SJSA1 (cell line): ENCODE measurements around the gene CCL25. TPM values are rescaled to one million over a fixed set of nuclear protein-coding genes. Genes with fewer than 3 reads are reported as not detected.

ENCODE experiments used
- DNase-seq, 2 experiments: peaks; one replicate each; pipeline ENCODE4 v3.0.0-alpha.2; 2015 to 2020; ENCODE audit warnings: low spot score in 2 of 2, low read depth in 1 of 2
- H3K27ac ChIP-seq: fragments of 250-450 bp; sonication (Bioruptor Pico); 2 replicates; pipeline ENCODE4 v1.5.1; 2020; ENCODE audit warnings: mild to moderate bottlenecking, moderate library complexity
- H3K27me3 ChIP-seq: fragments of 250-450 bp; sonication (Bioruptor Pico); replicated peaks from 2 replicates; pipeline ENCODE4 v1.5.1; 2020; ENCODE audit warnings: mild to moderate bottlenecking, moderate library complexity
- H3K36me3 ChIP-seq: fragments of 250-450 bp; sonication (Bioruptor Pico); 2 replicates; pipeline ENCODE4 v1.5.1; 2020; ENCODE audit warnings: mild to moderate bottlenecking
- H3K4me1 ChIP-seq: fragments of 250-450 bp; sonication (Bioruptor Pico); replicated peaks from 2 replicates; pipeline ENCODE4 v1.6.1; 2021; ENCODE audit warnings: mild to moderate bottlenecking
- H3K4me3 ChIP-seq: fragments of 250-450 bp; sonication (Bioruptor Pico); 2 replicates; pipeline ENCODE4 v1.5.1; 2020; ENCODE audit warnings: mild to moderate bottlenecking
- H3K9me3 ChIP-seq: fragments of 250-450 bp; sonication (Bioruptor Pico); replicated peaks from 2 replicates; pipeline ENCODE4 v1.5.1; 2020; ENCODE audit warnings: mild to moderate bottlenecking
- total RNA-seq: library from RNA; depleted of rRNA; stranded (reverse); fragments of >200 nt; shearing (Covaris generic); gene quantifications from 2 replicates; pipeline ENCODE4 v1.2.3, GENCODE V29; 2014

Gene CCL25
- total RNA-seq, 1 experiment from 2014 or later = not detected

DNA sequence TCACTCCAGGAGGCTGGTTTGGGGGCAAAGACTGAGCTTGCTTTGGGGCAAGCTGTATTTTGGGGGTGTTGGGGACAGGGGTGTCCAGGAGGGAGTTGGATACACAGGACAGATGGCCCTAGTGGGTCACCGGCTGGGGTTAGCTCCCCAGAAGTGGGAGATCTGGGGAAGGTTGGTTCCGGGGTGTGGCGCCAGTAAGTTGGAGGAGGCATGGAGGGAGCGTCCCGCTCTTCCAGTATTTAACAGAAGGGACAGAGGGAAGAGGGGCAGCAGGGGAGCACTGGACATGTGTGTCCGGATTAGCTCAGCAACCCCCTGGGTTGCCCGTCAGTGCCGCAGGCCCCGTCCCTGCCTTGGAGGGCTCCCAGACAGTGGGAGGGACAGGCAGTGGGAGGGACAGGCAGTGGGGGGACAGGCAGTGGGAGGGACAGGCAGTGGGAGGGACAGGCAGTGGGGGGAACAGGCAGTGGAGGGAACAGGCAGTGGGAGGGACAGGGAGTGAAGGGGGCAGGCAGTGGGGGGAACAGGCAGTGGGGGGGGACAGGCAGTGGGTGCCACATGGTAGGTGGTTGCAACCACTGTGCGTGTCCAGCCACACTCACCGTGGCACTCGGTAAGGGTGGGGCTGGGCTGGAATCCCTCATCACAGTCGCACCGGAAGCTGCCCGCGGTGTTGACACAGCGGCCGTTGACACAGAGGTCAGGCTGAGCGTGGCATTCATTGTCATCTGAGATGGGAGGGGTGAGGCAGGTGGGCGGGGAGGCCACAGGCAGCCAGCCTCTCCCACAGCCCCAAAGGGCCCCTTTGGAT is 33.2 kb downstream of the CCL25 start:
- Histone ChIP-seq H3K4me1 (no peaks in the 10 kb centered on the region), H3K36me3 (no peaks in the 10 kb centered on the region), H3K9me3 (no peaks in the 10 kb centered on the region; the same call in 1 of the 2 replicates), H3K4me3 (no peak overlapping the region), H3K27me3 (no peaks in the 10 kb centered on the region), H3K27ac (no peak overlapping the region)
- no peak for DNase-seq

GRCh38 chr19:8086849-8087248 is 34.3 kb downstream of the CCL25 start:
- H3K4me1 ChIP-seq = no peaks in the 10 kb centered on the region
- no peak overlapping the region for H3K27ac ChIP-seq
- H3K27me3 ChIP-seq = no peaks in the 10 kb centered on the region
- no peak for DNase-seq
- no peak overlapping the region for H3K4me3 ChIP-seq
- no peaks in the 10 kb centered on the region; the same call in 1 of the 2 replicates for H3K9me3 ChIP-seq
- H3K36me3 ChIP-seq = no peaks in the 10 kb centered on the region

DNA sequence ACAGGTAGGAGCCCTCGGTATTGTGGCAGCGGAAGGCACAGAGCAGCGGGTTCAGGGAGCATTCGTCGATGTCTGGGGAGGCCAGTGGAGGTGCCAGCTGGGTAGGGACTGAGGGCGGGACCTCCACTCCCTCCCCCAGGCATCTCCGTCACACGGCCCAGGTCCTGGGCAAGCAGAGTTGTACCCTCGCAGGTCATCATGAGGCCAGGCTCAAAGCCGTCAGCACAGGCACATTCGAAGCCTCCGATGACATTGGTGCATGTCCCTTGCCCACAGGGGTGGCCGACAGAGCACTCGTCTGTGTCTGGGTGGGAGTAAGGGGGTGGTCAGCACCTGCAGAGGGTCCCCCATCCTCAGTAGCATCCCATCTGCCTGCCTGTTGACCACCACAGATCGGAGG is 35.3 kb downstream of the CCL25 start:
- Histone ChIP-seq H3K27ac (no peak overlapping the region), H3K9me3 (no peaks in the 10 kb centered on the region; the same call in 1 of the 2 replicates), H3K4me1 (no peaks in the 10 kb centered on the region), H3K36me3 (no peaks in the 10 kb centered on the region), H3K4me3 (no peak overlapping the region), H3K27me3 (no peaks in the 10 kb centered on the region)
- no peak for DNase-seq

DNA sequence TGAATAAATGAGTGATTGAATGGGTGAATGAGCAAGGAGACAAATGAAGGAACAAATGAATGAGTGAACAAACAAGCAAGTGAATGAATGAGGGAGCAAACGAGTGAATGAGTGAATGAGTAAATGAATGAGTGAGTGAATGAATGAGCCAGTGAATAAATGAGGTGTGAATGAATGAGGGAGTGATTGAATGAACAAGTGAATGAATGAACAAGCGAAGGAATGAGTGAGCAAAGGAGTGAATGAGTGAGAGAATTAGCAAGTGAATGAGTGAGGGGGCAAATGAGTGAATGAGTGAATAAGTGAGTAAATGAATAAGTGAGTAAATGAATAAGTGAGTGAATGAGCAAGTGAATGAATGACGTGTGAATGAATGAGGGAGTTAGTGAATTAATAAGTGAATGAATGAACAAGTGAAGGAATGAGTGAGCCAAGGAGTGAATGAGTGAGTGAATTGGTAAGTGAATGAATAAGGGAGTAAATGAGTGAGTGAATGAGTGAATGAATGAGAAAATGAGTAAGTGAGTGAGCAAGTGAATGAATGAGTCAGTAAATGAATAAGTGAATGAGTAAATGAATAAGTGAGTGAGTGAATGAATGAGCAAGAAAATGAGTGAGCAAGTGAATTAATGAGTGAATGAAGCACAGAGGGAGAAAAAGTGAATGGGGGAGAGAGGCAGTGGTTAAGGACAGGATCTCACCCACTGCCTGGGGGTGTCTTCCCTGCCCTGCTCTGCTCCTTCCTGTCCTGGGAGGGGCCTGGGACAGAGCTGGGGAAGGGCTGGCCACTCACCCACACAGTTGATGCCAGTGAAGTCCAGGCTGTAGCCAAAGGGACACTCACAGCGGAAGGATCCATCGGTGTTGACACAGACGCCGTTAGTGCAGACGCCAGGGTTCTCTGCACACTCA is 36.4 kb downstream of the CCL25 start:
- Histone ChIP-seq H3K27me3 (no peaks in the 10 kb centered on the region), H3K27ac (no peak overlapping the region), H3K9me3 (peaks cover 4% of the 10 kb centered on the region; the same call in 1 of the 2 replicates), H3K36me3 (no peaks in the 10 kb centered on the region), H3K4me3 (no peak overlapping the region), H3K4me1 (no peaks in the 10 kb centered on the region)
- no peak for DNase-seq

DNA sequence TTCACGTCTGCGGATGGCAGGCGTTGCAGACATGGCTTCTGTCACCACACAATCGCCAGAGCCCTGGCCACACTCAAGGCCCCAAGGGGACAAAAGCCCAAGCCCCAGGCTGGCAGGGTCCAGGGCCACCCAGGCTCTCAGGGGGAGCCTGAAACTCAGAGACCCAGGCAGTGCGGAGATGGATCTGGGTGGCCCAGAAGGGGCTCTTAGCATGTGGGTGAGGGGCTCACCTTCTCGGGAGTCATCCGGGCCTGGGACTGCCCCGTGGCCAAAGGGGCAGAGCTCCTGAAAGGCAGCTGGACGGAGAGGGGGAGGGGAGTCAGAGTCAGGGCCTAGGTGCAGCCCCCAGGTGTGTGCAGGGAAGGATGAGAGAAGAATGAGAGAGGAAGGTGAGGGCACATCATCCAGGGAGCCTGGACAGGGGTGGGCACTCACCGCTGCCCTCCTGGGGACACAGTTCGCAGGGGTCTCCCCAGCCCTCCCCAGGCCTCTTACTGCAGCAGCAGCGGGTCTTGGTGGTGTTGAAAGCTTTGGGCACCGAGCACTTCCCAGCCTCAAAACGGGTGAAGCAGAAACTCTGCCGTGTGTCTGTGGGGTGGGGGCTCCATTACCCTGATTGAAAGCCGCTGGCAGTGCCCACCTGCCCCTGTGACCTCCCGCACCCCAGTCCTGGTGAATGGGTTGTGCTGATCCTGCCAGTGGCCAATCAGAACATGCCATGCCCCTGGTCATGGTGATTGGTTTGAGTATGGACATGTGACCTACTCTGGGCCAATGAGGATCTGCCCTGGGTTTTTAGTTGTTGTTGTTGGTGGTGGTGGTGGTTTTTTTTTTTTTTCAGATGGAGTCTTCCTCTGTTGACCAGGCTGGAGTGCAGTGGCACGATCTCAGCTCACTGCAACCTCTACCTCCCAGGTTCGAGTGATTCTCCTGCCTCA is 37.4 kb downstream of the CCL25 start:
- Histone ChIP-seq H3K4me3 (no peak overlapping the region), H3K27me3 (no peaks in the 10 kb centered on the region), H3K4me1 (no peaks in the 10 kb centered on the region), H3K27ac (no peak overlapping the region), H3K9me3 (peaks cover 7% of the 10 kb centered on the region; the same call in 1 of the 2 replicates), H3K36me3 (no peaks in the 10 kb centered on the region)
- no peak for DNase-seq

- no peaks in the 10 kb centered on the region for H3K27me3 ChIP-seq
- no peak overlapping the region for H3K27ac ChIP-seq
- no peaks in the 10 kb centered on the region for H3K36me3 ChIP-seq
- no peak overlapping the region for H3K4me3 ChIP-seq
- DNase-seq = no peak
- H3K9me3 ChIP-seq = peaks cover 16% of the 10 kb centered on the region
- H3K4me1 ChIP-seq = no peaks in the 10 kb centered on the region
These were observed 38.4 kb downstream of the CCL25 start for GRCh38 chr19:8090950-8091349.

DNA sequence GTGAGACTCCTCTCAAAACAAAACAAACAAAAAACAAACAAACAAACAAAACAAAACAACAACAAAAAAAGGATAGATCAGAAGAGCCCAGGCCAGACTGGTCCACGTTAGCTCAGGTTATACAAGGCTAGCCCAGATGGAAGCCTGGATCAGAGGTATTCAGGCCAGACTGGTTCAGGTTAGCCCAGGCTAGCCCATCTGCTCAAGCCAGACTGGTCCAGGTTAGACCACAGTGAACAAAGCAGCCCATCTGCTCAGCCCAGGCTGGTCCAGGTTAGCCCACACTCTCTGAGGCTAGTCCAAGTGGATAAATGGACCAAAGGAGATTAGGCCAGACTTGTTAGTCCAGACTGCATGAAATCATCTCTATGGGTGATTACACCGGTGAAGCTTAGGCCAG is 41.2 kb downstream of the CCL25 start:
- no peak for DNase-seq
- Histone ChIP-seq H3K27ac (no peak overlapping the region), H3K27me3 (no peaks in the 10 kb centered on the region), H3K9me3 (peaks cover 24% of the 10 kb centered on the region), H3K36me3 (no peaks in the 10 kb centered on the region), H3K4me1 (no peaks in the 10 kb centered on the region), H3K4me3 (no peak overlapping the region)

DNA sequence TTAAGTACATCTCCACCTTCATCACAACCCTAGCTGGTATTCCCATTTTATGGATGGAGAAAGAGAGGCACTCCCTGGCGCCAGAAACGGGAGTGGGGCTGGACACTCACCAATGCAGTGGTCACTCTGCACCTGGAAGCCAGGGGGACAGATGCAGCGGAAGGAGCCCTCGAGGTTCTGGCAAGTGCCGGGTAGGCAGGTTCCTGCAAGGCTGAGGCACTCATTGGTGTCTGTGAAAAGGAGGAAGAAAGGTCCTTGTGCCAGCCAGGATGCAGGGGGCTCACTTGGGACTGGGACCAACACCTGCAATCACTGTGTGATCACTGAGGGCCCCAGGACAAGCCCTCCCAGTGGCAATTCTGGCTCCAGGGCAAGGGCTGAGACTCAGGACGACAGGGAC is 41.8 kb downstream of the CCL25 start:
- Histone ChIP-seq H3K27ac (no peak overlapping the region), H3K36me3 (no peaks in the 10 kb centered on the region), H3K4me3 (no peak overlapping the region), H3K27me3 (no peaks in the 10 kb centered on the region), H3K4me1 (no peaks in the 10 kb centered on the region), H3K9me3 (peaks cover 24% of the 10 kb centered on the region)
- no peak for DNase-seq

DNA sequence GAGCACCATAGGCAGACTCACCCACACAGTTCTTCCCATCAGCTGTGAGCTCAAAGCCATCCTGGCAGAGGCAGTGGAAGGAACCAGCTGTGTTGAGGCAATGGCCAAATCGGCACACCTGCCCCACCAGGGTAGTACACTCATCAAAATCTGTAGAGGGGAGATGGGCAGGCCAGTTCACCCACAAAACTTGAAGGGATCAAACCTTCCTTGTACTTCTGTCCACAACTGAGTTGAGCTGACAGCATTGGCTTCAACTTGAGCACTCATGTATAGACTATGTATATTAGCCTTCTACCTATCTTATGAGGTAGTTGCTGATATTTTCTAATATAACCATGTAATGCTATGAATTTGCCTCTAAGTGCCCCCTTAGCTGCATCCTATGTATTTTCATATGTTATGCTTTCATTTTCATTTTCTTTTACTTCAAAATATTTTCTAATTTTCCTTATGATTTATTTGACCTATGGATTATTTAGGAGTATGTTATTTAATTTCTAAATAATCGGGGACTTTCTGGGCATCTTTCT is 42.9 kb downstream of the CCL25 start:
- Histone ChIP-seq H3K27ac (no peak overlapping the region), H3K4me3 (no peak overlapping the region), H3K27me3 (no peaks in the 10 kb centered on the region), H3K36me3 (no peaks in the 10 kb centered on the region), H3K4me1 (no peaks in the 10 kb centered on the region), H3K9me3 (peaks cover 24% of the 10 kb centered on the region)
- no peak for DNase-seq

DNA sequence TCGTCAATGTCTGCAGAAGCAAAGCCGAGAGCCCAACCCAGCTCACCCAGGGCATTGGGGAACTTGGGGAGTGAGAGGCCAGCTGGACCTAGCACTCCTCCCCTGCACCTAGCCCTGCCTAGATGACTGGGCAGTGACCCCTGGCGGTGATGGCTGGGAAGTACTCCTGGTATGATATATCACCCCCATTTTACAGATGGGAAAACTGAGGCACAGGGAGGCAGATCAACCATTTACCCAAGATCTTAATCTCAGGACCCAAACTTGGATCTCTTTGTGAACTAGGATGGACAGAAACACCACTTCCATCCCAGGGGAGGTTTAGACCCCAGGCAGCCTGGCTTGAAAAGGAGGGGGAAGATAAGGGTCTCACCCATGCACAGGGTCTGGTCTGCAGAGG is 43.5 kb downstream of the CCL25 start:
- H3K4me1 ChIP-seq = no peaks in the 10 kb centered on the region
- DNase-seq = no peak
- no peaks in the 10 kb centered on the region for H3K36me3 ChIP-seq
- H3K27ac ChIP-seq = no peak overlapping the region
- H3K4me3 ChIP-seq = no peak overlapping the region
- peaks cover 24% of the 10 kb centered on the region for H3K9me3 ChIP-seq
- no peaks in the 10 kb centered on the region for H3K27me3 ChIP-seq

DNA sequence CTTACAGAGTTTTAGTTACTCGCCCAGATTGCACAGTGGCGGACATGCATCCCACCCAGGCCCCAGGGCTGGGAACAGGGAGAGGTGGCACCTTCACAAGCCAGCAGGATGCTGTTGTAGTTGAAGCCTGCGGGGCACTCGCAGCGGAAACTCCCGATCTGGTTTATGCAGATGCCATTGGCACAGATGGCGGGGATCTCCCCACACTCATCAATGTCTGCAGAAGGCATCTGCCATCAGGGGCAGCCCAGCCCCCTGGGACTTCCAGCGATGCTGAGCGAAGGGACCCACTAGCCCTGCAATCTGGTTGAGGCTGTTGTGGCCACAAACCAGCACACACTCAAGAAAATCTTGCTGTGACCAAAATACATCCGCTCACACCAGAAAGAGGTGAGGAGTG is 44.6 kb downstream of the CCL25 start:
- H3K36me3 ChIP-seq = no peaks in the 10 kb centered on the region
- peaks cover 24% of the 10 kb centered on the region for H3K9me3 ChIP-seq
- no peak overlapping the region for H3K4me3 ChIP-seq
- no peaks in the 10 kb centered on the region for H3K27me3 ChIP-seq
- DNase-seq = no peak
- H3K4me1 ChIP-seq = no peaks in the 10 kb centered on the region
- no peak overlapping the region for H3K27ac ChIP-seq

- Histone ChIP-seq H3K9me3 (peaks cover 24% of the 10 kb centered on the region), H3K27me3 (no peaks in the 10 kb centered on the region), H3K4me1 (no peaks in the 10 kb centered on the region), H3K27ac (no peak overlapping the region), H3K36me3 (no peaks in the 10 kb centered on the region), H3K4me3 (no peak overlapping the region)
- no peak for DNase-seq
These were observed 45.4 kb downstream of the CCL25 start for GRCh38 chr19:8097681-8098567.
